ENCODE data around the gene TRMT61A. TPM values are rescaled to one million over a fixed set of nuclear protein-coding genes. Genes with fewer than 3 reads are reported as not detected.

TRMT61A gene
- total RNA-seq, 1 donor: 8.2 TPM

- no peak overlapping the region for H3K4me3 ChIP-seq (ENCODE audit: low read depth, low read length)
- DNase-seq (ENCODE audit: low read depth): no peak
- no peak for TF ChIP-seq CTCF (IDR thresholded peaks at IDR 0.05; ENCODE audit: insufficient read depth, low read depth, low read length)
Measured at GRCh38 chr14:103533137-103533998, 4.4 kb downstream of the TRMT61A start.

- TF ChIP-seq CTCF (IDR thresholded peaks at IDR 0.05; ENCODE audit: insufficient read depth, low read depth, low read length): no peak
- DNase-seq (ENCODE audit: low read depth): no peak
- no peak overlapping the region for H3K4me3 ChIP-seq (ENCODE audit: low read depth, low read length)
Measured at GRCh38 chr14:103533999-103534575, 5.1 kb downstream of the TRMT61A start.

- H3K4me3 ChIP-seq (ENCODE audit: low read depth, low read length): no peak overlapping the region
- DNase-seq (ENCODE audit: low read depth): no peak
- no peak for TF ChIP-seq CTCF (IDR thresholded peaks at IDR 0.05; ENCODE audit: insufficient read depth, low read depth, low read length)
Measured at GRCh38 chr14:103534576-103535061, 5.6 kb downstream of the TRMT61A start.

- no peak overlapping the region for H3K4me3 ChIP-seq (ENCODE audit: low read depth, low read length)
- DNase-seq (ENCODE audit: low read depth): no peak
- no peak for TF ChIP-seq CTCF (IDR thresholded peaks at IDR 0.05; ENCODE audit: insufficient read depth, low read depth, low read length)
Measured at GRCh38 chr14:103535081-103535890, 6.3 kb downstream of the TRMT61A start.

GRCh38 chr14:103535891-103536565 is 7.0 kb downstream of the TRMT61A start:
- DNase-seq (ENCODE audit: low read depth): no peak
- H3K4me3 ChIP-seq (ENCODE audit: low read depth, low read length): no peak overlapping the region
- no peak for TF ChIP-seq CTCF (IDR thresholded peaks at IDR 0.05; ENCODE audit: insufficient read depth, low read depth, low read length)

GRCh38 chr14:103536693-103537092 is 7.7 kb downstream of the TRMT61A start:
- no peak for DNase-seq (ENCODE audit: low read depth)
- H3K4me3 ChIP-seq (ENCODE audit: low read depth, low read length): no peak overlapping the region
- no peak for TF ChIP-seq CTCF (IDR thresholded peaks at IDR 0.05; ENCODE audit: insufficient read depth, low read depth, low read length)

Data from fibroblast of villous mesenchyme (primary cell).